GM20000 (cell line): ENCODE data around the gene CACNB2.

ENCODE experiments used
- DNase-seq: peaks from one replicate; pipeline ENCODE4 v3.0.0; 2012; ENCODE audit warnings: low spot score
- CTCF ChIP-seq: IDR thresholded peaks from 2 replicates; pipeline ENCODE4 v1.5.1; 2012; ENCODE audit warnings: mild to moderate bottlenecking, control low read depth; ENCODE audit errors: extremely low read depth, missing control alignments

The CACNB2 gene

GRCh38 chr10:18490755-18491154 is 350.5 kb downstream of the CACNB2 start:
- no peak for TF ChIP-seq CTCF

GRCh38 chr10:18497806-18498369 is 357.7 kb downstream of the CACNB2 start:
- no peak for TF ChIP-seq CTCF
- no peak for DNase-seq

More at GRCh38 chr10:18490755-18491154, 350.5 kb downstream of the CACNB2 start:
- no peak for DNase-seq

- no peak for TF ChIP-seq CTCF
- DNase-seq, result no peak
These were observed 358.8 kb downstream of the CACNB2 start for GRCh38 chr10:18498998-18499397.

GRCh38 chr10:18500576-18500975 is 360.4 kb downstream of the CACNB2 start:
- no peak for DNase-seq
- TF ChIP-seq CTCF, result no peak

- TF ChIP-seq CTCF, result no peak
- peak; percentile 20 for DNase-seq
These were observed 361.0 kb downstream of the CACNB2 start for GRCh38 chr10:18501198-18501597.

- DNase-seq, result no peak
- TF ChIP-seq CTCF, result no peak
These were observed 361.4 kb downstream of the CACNB2 start for GRCh38 chr10:18501629-18502028.

- DNase-seq, result no peak
- TF ChIP-seq CTCF, result no peak
These were observed 363.9 kb downstream of the CACNB2 start for GRCh38 chr10:18504161-18504560.
